ENCODE data around the gene ARL15. TPM values are rescaled to one million over a fixed set of nuclear protein-coding genes. Genes with fewer than 3 reads are reported as not detected.
A peak's percentile ranks its signal among the peaks of the same experiment; 100 is the strongest.

ARL15 gene
- total and polyA plus RNA-seq, 2 of the 4 experiments (the other 2 are of a cell fraction), result 7.3 to 19.2 TPM

GRCh38 chr5:53996008-53996407, 314.4 kb downstream of the ARL15 start:
- Histone ChIP-seq H2BK15ac (ENCODE audit: low read depth, low read length) (no peak overlapping the region), H3K14ac (replicated peaks; ENCODE audit: low read depth, low read length) (no peak overlapping the region), H3K4ac (ENCODE audit: low read depth, low read length) (peak overlapping the region; percentile 29), H3K9me3 (ENCODE audit: control insufficient read depth, insufficient read depth, low read length) (no peaks in the 10 kb centered on the region), H4K91ac (ENCODE audit: insufficient read depth, low read depth, low read length) (no peak overlapping the region; the same call in 1 of the 2 replicates), H3K27me3 (ENCODE audit: control insufficient read depth, insufficient read depth, low read length) (no peaks in the 10 kb centered on the region), H4K5ac (ENCODE audit: low read depth, low read length) (peak overlapping the region; percentile 42; the same call in 1 of the 2 replicates), H2AFZ (replicated peaks; ENCODE audit: low read length, poor library complexity) (no peak overlapping the region), H2BK20ac (ENCODE audit: low read depth, low read length) (peak overlapping the region; percentile 58), H3K18ac (ENCODE audit: low read depth, low read length) (no peak overlapping the region), H4K20me1 (ENCODE audit: insufficient read depth, low read length) (no peaks in the 10 kb centered on the region), H3K9ac (ENCODE audit: low read depth, low read length) (no peak overlapping the region), H3K36me3 (ENCODE audit: control insufficient read depth, insufficient read depth, low read length) (no peaks in the 10 kb centered on the region; the same call in 1 of the 2 replicates), H3K79me1 (ENCODE audit: low read depth in 1 of 2, low read length in 2 of 2) (no peaks in the 10 kb centered on the region), H2AK5ac (ENCODE audit: low read depth, low read length) (peak overlapping the region; percentile 24; the same call in 1 of the 2 replicates), H2AK9ac (replicated peaks; ENCODE audit: low read depth, low read length, poor library complexity) (no peak overlapping the region), H3K4me3 (ENCODE audit: insufficient read depth, low read depth, low read length) (no peak overlapping the region), H2BK5ac (ENCODE audit: low read depth, low read length, poor library complexity, severe bottlenecking) (no peak overlapping the region), H2BK120ac (ENCODE audit: low read depth, low read length) (peak overlapping the region; percentile 50; the same call in 1 of the 2 replicates), H4K8ac (ENCODE audit: low read depth in 2 of 2, low read length in 2 of 2) (no peak overlapping the region), H3K9me1 (ENCODE audit: insufficient read depth, low read length) (no peaks in the 10 kb centered on the region; the same call in 1 of the 2 replicates), H3K27ac (ENCODE audit: insufficient read depth, low read length) (no peak overlapping the region), H3K4me1 (ENCODE audit: control insufficient read depth, insufficient read depth, low read length) (peaks cover 7% of the 10 kb centered on the region; the same call in 1 of the 2 replicates), H3K23ac (ENCODE audit: low read depth, low read length) (peak overlapping the region; percentile 25; the same call in 1 of the 2 replicates), H3K4me2 (ENCODE audit: low read depth, low read length) (no peak overlapping the region), H3K56ac (ENCODE audit: extremely low read depth, insufficient read depth, low read length) (no peak overlapping the region)
- dilution Hi-C loops (cut with HindIII; ENCODE audit: low sequenced_read_pairs, unreplicated experiment), result no loop called here
- TF ChIP-seq NFE2L2 (IDR thresholded peaks at IDR 0.05; ENCODE audit: low read depth, low read length), result no peak
- POLR2A ChIA-PET (ENCODE audit: unreplicated experiment), result no interaction called here
- ATAC-seq (ENCODE audit: low read depth) (no peak), DNase-seq (no peak)
- WGBS, 2 experiments (ENCODE audit: extremely low coverage in 2 of 2, insufficient read length in 1 of 2), result no CpG with 5 or more reads among the region's 4 CpGs
- CTCF ChIA-PET, result interaction anchor here (1.1 to 1.5 kb wide), 2 partner anchors 66 to 233 kb away, joined by 4 read pairs; no protein-coding TSS in a partner anchor
- in situ Hi-C loops (cut with MboI; ENCODE audit: low sequenced_read_pairs), result no loop called here
- intact Hi-C loops (cut with micrococcal nuclease), result loop anchor here (10.0 kb wide), 2 partner anchors 219 to 511 kb away; partner anchors contain the start of gene FST
- BruUV-seq (replicated peaks), result no TSS peak
